Thymus (tissue), 11 donors: ENCODE data around the gene LYRM2. TPM values are rescaled to one million over a fixed set of nuclear protein-coding genes. Genes with fewer than 3 reads are reported as not detected.
"Not testable (repeated sequence)": the region's sequence is repeated elsewhere in the genome, so short reads cannot be mapped to it uniquely, and the experiment has no call there.

Source experiments
- DNase-seq, 9 donors: peaks; one replicate each; pipeline ENCODE4 v3.0.0-alpha.2; 2013; ENCODE audit warnings: low spot score in 9 of 9, low read depth in 6 of 9, missing footprints in 1 of 9
- H3K27ac ChIP-seq, 2 donors: one replicate each; pipeline ENCODE4 v1.5.1; 2013; ENCODE audit warnings: control low read depth in 1 of 2, low read depth in 1 of 2, low read length in 1 of 2, mild to moderate bottlenecking in 1 of 2, moderate library complexity in 1 of 2
- H3K27me3 ChIP-seq, 2 donors: one replicate each; pipeline ENCODE4 v1.5.1; 2013; ENCODE audit warnings: low read length in 1 of 2; ENCODE audit not compliant: control insufficient read depth in 2 of 2, insufficient read depth in 1 of 2
- H3K36me3 ChIP-seq, 2 donors: one replicate each; pipeline ENCODE4 v1.5.1; 2013; ENCODE audit warnings: low read length in 1 of 2, mild to moderate bottlenecking in 1 of 2, moderate library complexity in 1 of 2; ENCODE audit not compliant: control insufficient read depth in 2 of 2, insufficient read depth in 2 of 2
- H3K4me1 ChIP-seq, 2 donors: one replicate each; pipeline ENCODE4 v1.5.1; 2013; ENCODE audit warnings: low read length in 2 of 2; ENCODE audit not compliant: control insufficient read depth in 2 of 2, insufficient read depth in 2 of 2
- H3K4me3 ChIP-seq, 2 donors: one replicate each; pipeline ENCODE4 v1.5.1; 2013; ENCODE audit warnings: low read length in 2 of 2, control low read depth in 1 of 2, mild to moderate bottlenecking in 1 of 2
- H3K9me3 ChIP-seq, 2 donors: one replicate each; pipeline ENCODE4 v1.5.1; 2013; ENCODE audit warnings: low read length in 1 of 2, mild to moderate bottlenecking in 1 of 2; ENCODE audit not compliant: control insufficient read depth in 2 of 2, insufficient read depth in 1 of 2
- WGBS: extraction: QIAGEN DNeasy Blood & Tissue Kit; methylation state at CpG from one replicate; pipeline ENCODE4 v1.1.7; 2013; 5-methylcytosine and 5-hydroxymethylcytosine counted together
- polyA plus RNA-seq: library from polyadenylated mRNA; stranded (reverse); fragments of 200-250 nt; gene quantifications from one replicate; pipeline ENCODE4 v1.2.3, GENCODE V29; 2013
- total RNA-seq: library from RNA; stranded (reverse); fragments of 120-200 nt; gene quantifications from one replicate; pipeline ENCODE4 v1.2.4, GENCODE V29; 2013
- donor health status: healthy.

Gene LYRM2
- total and polyA plus RNA-seq, 2 donors, result 15.7 to 30.5 TPM

GRCh38 chr6:89660981-89661380 lies 22.4 kb upstream of the LYRM2 start:
- peaks cover 25 to 67% of the 10 kb centered on the region in 2 donors for H3K36me3 ChIP-seq
- no peak overlapping the region for H3K4me3 ChIP-seq
- no peaks in the 10 kb centered on the region for H3K4me1 ChIP-seq
- no peak for DNase-seq
- H3K27me3 ChIP-seq, result no peaks in the 10 kb centered on the region
- no peaks in the 10 kb centered on the region for H3K9me3 ChIP-seq
- no peak overlapping the region for H3K27ac ChIP-seq
- WGBS, result 97% methylated on average over 4 of the region's 4 CpGs

GRCh38 chr6:89657445-89658158 lies 19.1 kb upstream of the LYRM2 start:
- Histone ChIP-seq H3K9me3 (no peaks in the 10 kb centered on the region), H3K4me1 (no peaks in the 10 kb centered on the region), H3K27ac (no peak overlapping the region), H3K27me3 (no peaks in the 10 kb centered on the region), H3K4me3 (no peak overlapping the region), H3K36me3 (peaks cover 36 to 80% of the 10 kb centered on the region in 2 donors)
- no peak for DNase-seq
- 97% methylated on average over 13 of the region's 13 CpGs for WGBS

GRCh38 chr6:89655122-89655521 lies 16.6 kb upstream of the LYRM2 start:
- H3K27me3 ChIP-seq, result no peaks in the 10 kb centered on the region
- H3K27ac ChIP-seq, result no peak overlapping the region
- H3K4me1 ChIP-seq, result no peaks in the 10 kb centered on the region
- no peaks in the 10 kb centered on the region for H3K9me3 ChIP-seq
- WGBS, result 98% methylated on average over 2 of the region's 2 CpGs
- peaks cover 41 to 77% of the 10 kb centered on the region in 2 donors for H3K36me3 ChIP-seq
- no peak for DNase-seq
- no peak overlapping the region for H3K4me3 ChIP-seq

- no peak for DNase-seq
- Histone ChIP-seq H3K4me1 (no peaks in the 10 kb centered on the region), H3K4me3 (no peak overlapping the region), H3K36me3 (peaks cover 21 to 79% of the 10 kb centered on the region in 2 donors), H3K27ac (no peak overlapping the region), H3K27me3 (no peaks in the 10 kb centered on the region), H3K9me3 (no peaks in the 10 kb centered on the region)
- 98% methylated on average over 8 of the region's 8 CpGs for WGBS
Observed at GRCh38 chr6:89650579-89650978, 12.0 kb upstream of the LYRM2 start.

GRCh38 chr6:89649682-89650081 lies 11.1 kb upstream of the LYRM2 start:
- Histone ChIP-seq H3K27me3 (no peaks in the 10 kb centered on the region), H3K9me3 (no peaks in the 10 kb centered on the region), H3K4me3 (no peak overlapping the region), H3K36me3 (peaks cover 19 to 75% of the 10 kb centered on the region in 2 donors), H3K4me1 (no peaks in the 10 kb centered on the region), H3K27ac (no peak overlapping the region)
- DNase-seq, result no peak
- 100% methylated on average over 1 of the region's 1 CpG for WGBS

GRCh38 chr6:89644864-89645263 lies 6.3 kb upstream of the LYRM2 start:
- no peaks in the 10 kb centered on the region for H3K9me3 ChIP-seq
- no peak overlapping the region for H3K27ac ChIP-seq
- 96% methylated on average over 4 of the region's 4 CpGs for WGBS
- H3K4me1 ChIP-seq, result no peaks in the 10 kb centered on the region
- no peak for DNase-seq
- H3K36me3 ChIP-seq, result peaks cover 10 to 60% of the 10 kb centered on the region in 2 donors
- H3K4me3 ChIP-seq, result no peak overlapping the region
- H3K27me3 ChIP-seq, result no peaks in the 10 kb centered on the region

- WGBS, result 93% methylated on average over 3 of the region's 3 CpGs
- peaks cover 10 to 52% of the 10 kb centered on the region in 2 donors for H3K36me3 ChIP-seq
- DNase-seq, result no peak
- H3K27me3 ChIP-seq, result no peaks in the 10 kb centered on the region
- peaks cover 0 to 8% of the 10 kb centered on the region in 2 donors for H3K4me1 ChIP-seq
- no peak overlapping the region for H3K4me3 ChIP-seq
- H3K27ac ChIP-seq, result no peak overlapping the region
- H3K9me3 ChIP-seq, result no peaks in the 10 kb centered on the region
Observed at GRCh38 chr6:89643406-89643805, 4.9 kb upstream of the LYRM2 start.

GRCh38 chr6:89642956-89643355 lies 4.4 kb upstream of the LYRM2 start:
- WGBS, result 96% methylated on average over 3 of the region's 3 CpGs
- H3K4me3 ChIP-seq, result no peak overlapping the region
- H3K9me3 ChIP-seq, result no peaks in the 10 kb centered on the region
- H3K4me1 ChIP-seq, result peaks cover 0 to 8% of the 10 kb centered on the region in 2 donors
- no peak overlapping the region for H3K27ac ChIP-seq
- DNase-seq, result no peak
- no peaks in the 10 kb centered on the region for H3K27me3 ChIP-seq
- peaks cover 10 to 47% of the 10 kb centered on the region in 2 donors for H3K36me3 ChIP-seq

GRCh38 chr6:89641581-89641980 lies 3.0 kb upstream of the LYRM2 start:
- peaks cover 0 to 13% of the 10 kb centered on the region in 2 donors for H3K4me1 ChIP-seq
- not testable (repeated sequence) for H3K27ac ChIP-seq, H3K4me3 ChIP-seq, H3K27me3 ChIP-seq, DNase-seq, H3K9me3 ChIP-seq
- WGBS, result 99% methylated on average over 3 of the region's 3 CpGs
- H3K36me3 ChIP-seq, result peaks cover 11 to 36% of the 10 kb centered on the region in 2 donors
